NB4 (cell line): ENCODE results near the gene NUBP2.

ENCODE experiments used
- CTCF ChIP-seq: IDR thresholded peaks from one replicate; pipeline ENCODE4 v1.5.1; 2012; ENCODE audit warnings: low read depth, low read length
- MYC ChIP-seq: IDR thresholded peaks from 2 replicates; pipeline ENCODE4 v1.6.1; 2011; ENCODE audit warnings: low read depth, low read length

GRCh38 chr16:1810106-1810505 lies 27.3 kb downstream of the NUBP2 start:
- TF ChIP-seq CTCF (no peak), MYC (no peak)
